Upper lobe of left lung (tissue), 6 donors: ENCODE results near the gene LEPROT. TPM values are rescaled to one million over a fixed set of nuclear protein-coding genes. Genes with fewer than 3 reads are reported as not detected.

Experiments
- ATAC-seq, 2 donors: fragments of 200-7000 bp; cut with Tn5 transposase; one replicate each; pipeline ENCODE4 v1.9.1; 2022; ENCODE audit warnings: mild to moderate bottlenecking in 2 of 2, moderate library complexity in 2 of 2; ENCODE audit not compliant: low FRiP score in 2 of 2
- DNase-seq, 2 donors: peaks; one replicate each; pipeline ENCODE4 v3.0.0-alpha.2; 2019 to 2020
- H3K27ac ChIP-seq, 4 donors: fragments of 200-600 bp; sonication (generic); one replicate each; pipeline ENCODE4 v1.5.1; 2016 to 2019
- H3K27me3 ChIP-seq, 4 donors: fragments of 200-600 bp; sonication (generic); one replicate each; pipeline ENCODE4 v1.5.1; 2017 to 2019
- H3K36me3 ChIP-seq, 4 donors: fragments of 200-600 bp; sonication (generic); one replicate each; pipeline ENCODE4 v1.5.1; 2016 to 2019
- H3K4me1 ChIP-seq, 4 donors: fragments of 200-600 bp; sonication (generic); one replicate each; pipeline ENCODE4 v1.5.1; 2018 to 2019
- H3K4me3 ChIP-seq, 4 donors: fragments of 200-600 bp; sonication (generic); one replicate each; pipeline ENCODE4 v1.5.1; 2017 to 2019; ENCODE audit warnings: mild to moderate bottlenecking in 2 of 4, moderate library complexity in 1 of 4
- H3K9me3 ChIP-seq, 4 donors: fragments of 200-600 bp; sonication (generic); one replicate each; pipeline ENCODE4 v1.5.1; 2018 to 2019
- CTCF ChIP-seq, 6 experiments: fragments of 450-650 bp in 4 of 6; fragments of 200-600 bp in 2 of 6; sonication (generic) in 2 of 6; IDR thresholded peaks; one replicate each; pipeline ENCODE4 v1.5.1; 2016 to 2019; ENCODE audit warnings: antibody characterized with exemption in 6 of 6
- EP300 ChIP-seq, 4 donors: sonication (generic); formaldehyde crosslinking; IDR thresholded peaks; one replicate each; pipeline ENCODE4 v1.5.1; 2017; ENCODE audit warnings: antibody characterized with exemption in 4 of 4, control low read depth in 2 of 4
- POLR2A ChIP-seq, 4 donors: fragments of 450-650 bp; IDR thresholded peaks; one replicate each; pipeline ENCODE4 v1.5.1; 2016 to 2017; ENCODE audit warnings: antibody characterized with exemption in 4 of 4, mild to moderate bottlenecking in 2 of 4
- POLR2AphosphoS5 ChIP-seq, 2 donors: sonication (generic); formaldehyde crosslinking; IDR thresholded peaks; one replicate each; pipeline ENCODE4 v1.5.1; 2017; ENCODE audit warnings: antibody characterized with exemption in 2 of 2
- WGBS, 2 donors: methylation state at CpG; one replicate each; pipeline ENCODE4 v1.1.5; 2017 to 2018; 5-methylcytosine and 5-hydroxymethylcytosine counted together
- total RNA-seq, 6 donors: library from RNA; depleted of rRNA in 4 of 6; stranded (reverse); fragments of >200 nt in 4 of 6; gene quantifications; one replicate each; pipeline versions ENCODE4 v1.1.0 to v1.2.1, GENCODE V29; 2016 to 2021
- donor health status: DM: no; HTN: no; CAD: no; lungs with moderate emphysema.
- donor health status: DM: no; HTN: yes; CAD: no; lungs with severe emphysema.

Gene LEPROT
- total RNA-seq, 6 donors from 2014 or later: 28.0 to 120 (median 72.9) TPM

GRCh38 chr1:65471861-65472332 lies 51.4 kb downstream of the LEPROT start:
- peaks cover 7 to 15% (median 9%) of the 10 kb centered on the region in 4 donors for H3K4me1 ChIP-seq
- no peak overlapping the region for H3K27ac ChIP-seq
- DNase-seq (no peak), ATAC-seq (peak in 1 of 2 donors; percentile 86)
- TF ChIP-seq CTCF (IDR thresholded peaks at IDR 0.05) (no peak), POLR2A (IDR thresholded peaks at IDR 0.05) (no peak), POLR2AphosphoS5 (IDR thresholded peaks at IDR 0.05) (no peak), EP300 (IDR thresholded peaks at IDR 0.05) (no peak)
- H3K36me3 ChIP-seq: no peaks in the 10 kb centered on the region
- H3K27me3 ChIP-seq: no peaks in the 10 kb centered on the region
- 65 to 72% methylated on average over 4 of the region's 4 CpGs for WGBS, 2 donors
- no peaks in the 10 kb centered on the region for H3K9me3 ChIP-seq
- no peak overlapping the region for H3K4me3 ChIP-seq

GRCh38 chr1:65476327-65476726 lies 55.9 kb downstream of the LEPROT start:
- no peaks in the 10 kb centered on the region for H3K36me3 ChIP-seq
- H3K27ac ChIP-seq: no peak overlapping the region
- ATAC-seq: no peak
- no peak for DNase-seq
- TF ChIP-seq POLR2AphosphoS5 (IDR thresholded peaks at IDR 0.05) (no peak), POLR2A (IDR thresholded peaks at IDR 0.05) (no peak), EP300 (IDR thresholded peaks at IDR 0.05) (no peak), CTCF (IDR thresholded peaks at IDR 0.05) (no peak)
- 64 to 68% methylated on average over 3 of the region's 3 CpGs for WGBS, 2 donors
- H3K27me3 ChIP-seq: no peaks in the 10 kb centered on the region
- peaks cover 0 to 1% (median 0%) of the 10 kb centered on the region in 4 donors for H3K4me1 ChIP-seq
- no peaks in the 10 kb centered on the region for H3K9me3 ChIP-seq
- H3K4me3 ChIP-seq: no peak overlapping the region

GRCh38 chr1:65477414-65478378 lies 57.2 kb downstream of the LEPROT start:
- TF ChIP-seq EP300 (IDR thresholded peaks at IDR 0.05): no peak
- no peak for TF ChIP-seq POLR2A (IDR thresholded peaks at IDR 0.05)
- no peak for TF ChIP-seq POLR2AphosphoS5 (IDR thresholded peaks at IDR 0.05)
- TF ChIP-seq CTCF (IDR thresholded peaks at IDR 0.05): no peak

GRCh38 chr1:65478379-65479026 lies 58.0 kb downstream of the LEPROT start:
- H3K9me3 ChIP-seq: no peaks in the 10 kb centered on the region
- ATAC-seq (no peak), DNase-seq (no peak)
- no peak for TF ChIP-seq EP300 (IDR thresholded peaks at IDR 0.05)
- no peak for TF ChIP-seq POLR2A (IDR thresholded peaks at IDR 0.05)
- TF ChIP-seq POLR2AphosphoS5 (IDR thresholded peaks at IDR 0.05): no peak
- no peak for TF ChIP-seq CTCF (IDR thresholded peaks at IDR 0.05)
- no peak overlapping the region for H3K4me3 ChIP-seq
- H3K27me3 ChIP-seq: no peaks in the 10 kb centered on the region
- WGBS, 2 donors: 84 to 87% methylated on average over 3 of the region's 3 CpGs
- no peak overlapping the region for H3K27ac ChIP-seq
- no peaks in the 10 kb centered on the region for H3K4me1 ChIP-seq
- no peaks in the 10 kb centered on the region for H3K36me3 ChIP-seq

More at GRCh38 chr1:65477414-65478378, 57.2 kb downstream of the LEPROT start:
- DNase-seq (no peak), ATAC-seq (no peak)
- no peaks in the 10 kb centered on the region for H3K36me3 ChIP-seq
- H3K27me3 ChIP-seq: no peaks in the 10 kb centered on the region
- H3K4me3 ChIP-seq: no peak overlapping the region
- no peaks in the 10 kb centered on the region for H3K4me1 ChIP-seq
- 86 to 98% methylated on average over 2 of the region's 2 CpGs for WGBS, 2 donors
- no peak overlapping the region for H3K27ac ChIP-seq
- H3K9me3 ChIP-seq: no peaks in the 10 kb centered on the region
